H1 (cell line): ENCODE measurements around the gene BGN. TPM values are rescaled to one million over a fixed set of nuclear protein-coding genes. Genes with fewer than 3 reads are reported as not detected.

Experiments
- CHD7 ChIP-seq: fragments of 300-600 bp; sonication (generic); IDR thresholded peaks from 2 replicates; pipeline ENCODE4 v1.7.1; 2012; ENCODE audit warnings: low read length, moderate library complexity, mild to moderate bottlenecking, inconsistent platforms; ENCODE audit not compliant: insufficient replicate concordance
- CTBP2 ChIP-seq: IDR thresholded peaks from 2 replicates; pipeline ENCODE4 v1.7.0; 2011; ENCODE audit warnings: borderline replicate concordance, mild to moderate bottlenecking, moderate library complexity, mixed read lengths, low read length; ENCODE audit not compliant: insufficient read depth, insufficient read length
- EP300 ChIP-seq, 2 experiments: IDR thresholded peaks; 1 replicate in 1 of 2; 2 replicates in 1 of 2; pipeline ENCODE4 v1.6.1; 2011 to 2012; ENCODE audit warnings: low read depth in 2 of 2, low read length in 2 of 2, mild to moderate bottlenecking in 2 of 2, borderline replicate concordance in 1 of 2, inconsistent platforms in 1 of 2, moderate library complexity in 1 of 2
- KDM5A ChIP-seq: fragments of 200-600 bp; IDR thresholded peaks from 2 replicates; pipeline ENCODE4 v1.7.1; 2012; ENCODE audit warnings: mild to moderate bottlenecking, low read length, inconsistent platforms, mixed read lengths
- MAFK ChIP-seq: IDR thresholded peaks from 2 replicates; pipeline ENCODE4 v1.6.1; 2012; ENCODE audit warnings: low read depth, mild to moderate bottlenecking, improper control_type of control experiment, low read length
- SP4 ChIP-seq: IDR thresholded peaks from 2 replicates; pipeline ENCODE4 v1.6.1; 2012; ENCODE audit warnings: low read length, inconsistent platforms
- TAF7 ChIP-seq: optimal IDR thresholded peaks from 2 replicates; pipeline ENCODE3; 2011; ENCODE audit warnings: low read depth, mild to moderate bottlenecking, inconsistent platforms, low read length, moderate library complexity, borderline replicate concordance
- polyA plus RNA-seq, 7 experiments: library from polyadenylated mRNA; depleted of rRNA in 3 of 7; stranded (reverse) in 5 of 7; unstranded in 2 of 7; fragments of >200 nt in 5 of 7; fragments of 200-250 nt in 2 of 7; gene quantifications; 1 replicate in 5 of 7; 2 replicates in 1 of 7; 4 replicates in 1 of 7; pipeline versions ENCODE4 v1.2.1 to v1.2.3, GENCODE V29; 2011 to 2013; ENCODE audit warnings: missing spikeins in 2 of 7, mixed read lengths in 2 of 7
- total RNA-seq: library from RNA; stranded (reverse); fragmentation: NEBNext Ultra II Directional; extraction: Animal tissue kit (Norgen Biotek cat#: 25700); gene quantifications from 2 replicates; pipeline ENCODE4 v1.2.1, GENCODE V29; 2021

Gene BGN
- total and polyA plus RNA-seq, 2 of the 8 experiments (the other 6 are each of a cell fraction or from before 2014, with no cell fraction given) = 1.8 to 2.4 TPM

- no peak for TF ChIP-seq CHD7
- no peak for TF ChIP-seq KDM5A
- TF ChIP-seq TAF7 = no peak
- no peak for TF ChIP-seq MAFK
- no peak for TF ChIP-seq EP300 (IDR thresholded peaks at IDR 0.05; ENCODE audit: borderline replicate concordance in 1 of 2, low read depth in 2 of 2, low read length in 2 of 2)
- no peak for TF ChIP-seq CTBP2
- no peak for TF ChIP-seq SP4
Observed at GRCh38 chrX:153513265-153513664, 18.5 kb downstream of the BGN start (continued).
